IPS DF 6.9 (cell line): Measurements from ENCODE around the gene RAET1G.
A peak's percentile ranks its signal among the peaks of the same experiment; 100 is the strongest.
"Not testable (repeated sequence)": the region's sequence is repeated elsewhere in the genome, so short reads cannot be mapped to it uniquely, and the experiment has no call there.

Experiments
- DNase-seq: peaks from one replicate; pipeline ENCODE4 v3.0.0-alpha.2; 2013; ENCODE audit warnings: low read depth, low spot score
- H3K27ac ChIP-seq: one replicate; pipeline ENCODE4 v1.5.1; 2013; ENCODE audit warnings: low read length, control low read depth
- H3K27me3 ChIP-seq: 2 replicates; pipeline ENCODE4 v1.6.1; 2013; ENCODE audit warnings: mild to moderate bottlenecking, low read length; ENCODE audit not compliant: control insufficient read depth, insufficient read depth
- H3K36me3 ChIP-seq: 2 replicates; pipeline ENCODE4 v1.6.1; 2013; ENCODE audit warnings: low read length; ENCODE audit not compliant: control insufficient read depth, insufficient read depth
- H3K4me1 ChIP-seq: 2 replicates; pipeline ENCODE4 v1.6.1; 2013; ENCODE audit warnings: low read length; ENCODE audit not compliant: control insufficient read depth, insufficient read depth
- H3K4me3 ChIP-seq: 2 replicates; pipeline ENCODE4 v1.5.1; 2013; ENCODE audit warnings: mild to moderate bottlenecking, low read length
- H3K9me3 ChIP-seq: 2 replicates; pipeline ENCODE4 v1.6.1; 2013; ENCODE audit warnings: low read length, inconsistent platforms; ENCODE audit not compliant: control insufficient read depth, insufficient read depth
- WGBS: extraction: QIAGEN DNeasy Blood & Tissue Kit; methylation state at CpG from one replicate; pipeline ENCODE4 v1.1.7; 2013; ENCODE audit warnings: mixed read lengths, missing lambda C conversion rate; ENCODE audit not compliant: insufficient read length, insufficient coverage; 5-methylcytosine and 5-hydroxymethylcytosine counted together

The RAET1G gene

GRCh38 chr6:149934249-149935156 is 11.6 kb upstream of the RAET1G start:
- WGBS = no CpG with 5 or more reads among the region's 11 CpGs
- DNase-seq = no peak
- H3K27me3 ChIP-seq = peaks cover 39% of the 10 kb centered on the region

DNA sequence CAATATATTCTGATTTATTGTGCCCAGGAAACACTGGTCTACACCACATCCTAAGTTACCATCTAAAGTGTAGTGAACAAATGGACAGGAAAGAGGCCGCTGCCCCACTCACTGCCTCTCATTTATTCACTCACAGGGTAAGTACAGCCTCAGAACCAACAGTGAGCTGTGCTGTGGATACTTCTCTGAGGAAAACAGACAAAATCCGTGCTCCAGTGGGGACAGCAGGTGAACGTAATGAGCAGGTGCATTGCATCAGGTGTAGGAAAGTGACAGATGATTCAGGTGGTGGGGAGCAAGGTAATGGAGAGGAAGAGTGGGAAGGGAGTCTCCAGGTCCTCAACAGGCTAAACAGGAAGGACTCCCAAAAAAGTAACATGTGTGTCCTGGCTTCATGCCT is 10.5 kb upstream of the RAET1G start:
- no peak overlapping the region for H3K4me3 ChIP-seq
- no peaks in the 10 kb centered on the region for H3K36me3 ChIP-seq
- DNase-seq = no peak
- H3K9me3 ChIP-seq = no peaks in the 10 kb centered on the region
- peaks cover 29% of the 10 kb centered on the region for H3K27me3 ChIP-seq
- H3K27ac ChIP-seq = no peak overlapping the region
- WGBS = no CpG with 5 or more reads among the region's 3 CpGs
- no peaks in the 10 kb centered on the region for H3K4me1 ChIP-seq

More at GRCh38 chr6:149934249-149935156, 11.6 kb upstream of the RAET1G start:
- H3K4me3 ChIP-seq = no peak overlapping the region
- H3K4me1 ChIP-seq = no peaks in the 10 kb centered on the region
- H3K36me3 ChIP-seq = no peaks in the 10 kb centered on the region
- H3K9me3 ChIP-seq = no peaks in the 10 kb centered on the region
- no peak overlapping the region for H3K27ac ChIP-seq

GRCh38 chr6:149933036-149933435 is 10.1 kb upstream of the RAET1G start:
- Histone ChIP-seq H3K36me3 (no peaks in the 10 kb centered on the region), H3K27me3 (peaks cover 25% of the 10 kb centered on the region), H3K27ac (no peak overlapping the region), H3K4me1 (no peaks in the 10 kb centered on the region), H3K9me3 (no peaks in the 10 kb centered on the region), H3K4me3 (no peak overlapping the region)
- no peak for DNase-seq
- no CpG with 5 or more reads among the region's 5 CpGs for WGBS

DNA sequence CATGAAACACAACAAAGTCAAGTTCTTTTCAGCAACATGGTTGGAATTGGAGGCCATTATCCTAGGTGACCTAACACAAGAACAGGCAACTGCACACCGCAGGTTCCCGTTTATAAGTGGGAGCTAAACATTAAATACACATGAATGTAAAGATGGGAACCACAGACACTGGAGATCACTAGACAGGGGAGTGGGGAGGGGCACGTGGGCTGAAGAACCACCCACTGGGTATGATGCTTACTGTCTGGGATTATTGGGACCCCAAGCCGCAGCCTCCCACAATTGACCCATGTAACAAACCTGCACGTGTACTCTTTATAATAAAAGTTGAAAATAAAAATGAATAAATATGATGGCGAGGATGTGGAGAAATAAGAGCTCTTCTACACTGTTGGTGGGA is 8.6 kb upstream of the RAET1G start:
- WGBS = no CpG with 5 or more reads among the region's 6 CpGs
- Histone ChIP-seq H3K27ac (no peak overlapping the region), H3K4me1 (no peaks in the 10 kb centered on the region), H3K9me3 (no peaks in the 10 kb centered on the region), H3K36me3 (no peaks in the 10 kb centered on the region), H3K4me3 (no peak overlapping the region), H3K27me3 (peaks cover 16% of the 10 kb centered on the region; the same call in 1 of the 2 replicates)
- DNase-seq = no peak

DNA sequence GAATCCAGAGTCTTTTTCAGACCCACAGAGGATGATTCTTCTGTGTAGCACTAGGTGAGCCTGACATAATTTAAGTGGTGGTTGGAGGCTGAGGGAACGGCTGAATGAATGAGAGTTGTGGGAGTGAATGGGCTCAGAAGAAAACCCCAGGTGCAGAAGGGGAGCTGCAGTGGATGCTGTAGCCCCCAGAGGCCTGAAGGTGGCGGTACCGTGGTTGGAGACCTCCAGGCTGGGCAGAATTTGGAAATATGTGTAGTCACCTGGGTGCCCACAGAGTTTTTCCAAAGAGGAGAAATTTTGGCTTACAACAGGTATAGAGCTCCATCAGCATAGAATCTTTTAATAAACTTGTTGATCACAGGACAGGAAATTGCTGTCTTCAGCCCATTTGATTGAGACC is 6.5 kb upstream of the RAET1G start:
- Histone ChIP-seq H3K27ac (no peak overlapping the region), H3K36me3 (no peaks in the 10 kb centered on the region), H3K27me3 (peaks cover 15% of the 10 kb centered on the region), H3K4me3 (no peak overlapping the region), H3K9me3 (no peaks in the 10 kb centered on the region), H3K4me1 (no peaks in the 10 kb centered on the region)
- no CpG with 5 or more reads among the region's 3 CpGs for WGBS
- DNase-seq = no peak

GRCh38 chr6:149927025-149927424 is 4.1 kb upstream of the RAET1G start:
- no CpG with 5 or more reads among the region's 4 CpGs for WGBS
- not testable (repeated sequence) for H3K27ac ChIP-seq, H3K4me3 ChIP-seq, DNase-seq, H3K4me1 ChIP-seq, H3K9me3 ChIP-seq, H3K36me3 ChIP-seq
- peaks cover 33% of the 10 kb centered on the region for H3K27me3 ChIP-seq

DNA sequence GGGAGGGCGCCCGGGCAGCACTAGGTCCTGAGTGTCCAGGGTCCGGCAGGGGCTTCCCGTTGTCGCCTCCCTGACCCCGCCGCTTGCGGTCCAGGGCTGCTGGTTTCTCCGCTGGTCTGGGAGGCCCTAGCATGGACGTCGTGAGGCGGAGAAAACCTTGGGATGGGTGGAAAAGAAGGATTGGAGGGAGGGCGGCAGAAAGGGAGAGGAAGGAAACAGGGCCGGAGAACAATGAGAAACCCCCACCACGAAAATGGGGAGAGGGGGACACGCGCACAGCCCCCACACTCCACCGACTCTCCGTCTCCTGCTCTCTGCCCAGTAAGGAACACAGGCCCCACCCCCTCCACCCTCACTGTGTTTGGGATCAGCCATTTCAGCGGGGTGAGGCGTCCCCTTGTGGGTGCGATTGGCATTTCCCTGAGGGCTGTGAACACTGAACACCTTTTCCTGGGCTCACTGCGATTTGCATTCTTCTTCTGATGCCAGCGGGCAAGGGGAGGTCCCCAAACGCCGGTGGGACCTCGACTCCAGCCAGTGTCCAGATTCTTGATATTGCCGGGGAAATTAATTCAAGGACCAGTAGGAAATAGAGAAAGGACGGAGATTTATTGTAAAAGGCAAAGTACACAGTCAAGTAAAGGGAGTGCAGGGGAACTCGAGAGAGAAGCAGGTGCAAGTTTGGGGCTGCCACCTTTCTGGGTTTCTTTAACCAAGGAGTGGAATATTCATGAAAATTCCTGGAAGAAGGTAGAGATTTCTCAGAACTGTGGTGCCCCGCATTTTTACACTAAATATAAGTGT is 3.3 kb upstream of the RAET1G start:
- Histone ChIP-seq H3K27me3 (peaks cover 41% of the 10 kb centered on the region), H3K4me1 (no peaks in the 10 kb centered on the region; the same call in 1 of the 2 replicates), H3K9me3 (no peaks in the 10 kb centered on the region), H3K27ac (no peak overlapping the region), H3K36me3 (no peaks in the 10 kb centered on the region), H3K4me3 (peak overlapping the region; percentile 32; the same call in 1 of the 2 replicates)
- peak; percentile 66 for DNase-seq
- WGBS = no CpG with 5 or more reads among the region's 31 CpGs

DNA sequence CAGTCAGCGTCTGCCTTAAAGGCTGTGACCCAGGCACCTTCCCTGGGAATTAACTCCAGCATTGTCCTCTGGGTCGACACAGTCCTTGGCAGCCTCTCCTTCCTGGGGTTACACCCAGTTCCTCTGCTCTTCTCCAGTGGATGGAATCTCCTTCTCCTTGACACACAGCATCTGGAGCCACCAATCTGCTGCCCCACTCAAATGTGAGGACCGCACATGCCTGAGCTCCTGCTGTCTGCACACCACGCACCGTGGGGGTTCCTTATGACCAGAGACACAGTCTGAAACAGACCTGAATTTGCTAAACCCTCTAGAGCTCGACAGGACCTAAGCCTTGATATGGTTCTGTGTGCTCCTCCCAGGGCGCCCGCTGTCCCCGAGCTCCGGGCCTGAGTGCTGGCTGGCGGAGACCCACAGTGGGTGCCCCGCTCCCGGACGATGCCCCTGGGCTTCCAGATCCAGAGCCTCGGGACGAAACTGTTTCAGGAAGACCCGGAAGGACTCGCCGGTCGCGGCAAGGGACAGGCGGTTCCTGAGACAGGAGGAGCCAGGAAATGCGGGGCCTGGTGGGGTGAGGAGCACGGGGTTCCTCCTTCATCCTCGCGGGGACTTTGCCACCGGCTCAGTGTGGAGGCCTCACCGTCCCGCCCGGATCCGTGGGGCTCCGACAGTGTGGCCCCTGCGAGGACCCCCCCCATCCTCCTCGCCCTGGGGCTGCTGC is 2.5 kb upstream of the RAET1G start:
- peak overlapping the region; percentile 32; the same call in 1 of the 2 replicates for H3K4me3 ChIP-seq
- no peak for DNase-seq

GRCh38 chr6:149924933-149925252 is 2.0 kb upstream of the RAET1G start:
- H3K4me1 ChIP-seq = no peaks in the 10 kb centered on the region; the same call in 1 of the 2 replicates
- no peaks in the 10 kb centered on the region for H3K36me3 ChIP-seq
- H3K9me3 ChIP-seq = no peaks in the 10 kb centered on the region
- no peak for DNase-seq
- no peak overlapping the region for H3K4me3 ChIP-seq
- H3K27ac ChIP-seq = no peak overlapping the region
- H3K27me3 ChIP-seq = peaks cover 45% of the 10 kb centered on the region
- WGBS = no CpG with 5 or more reads among the region's 4 CpGs

More for the DNA sequence above, 2.5 kb upstream of the RAET1G start:
- Histone ChIP-seq H3K36me3 (no peaks in the 10 kb centered on the region), H3K27me3 (peaks cover 45% of the 10 kb centered on the region), H3K4me1 (no peaks in the 10 kb centered on the region; the same call in 1 of the 2 replicates), H3K9me3 (no peaks in the 10 kb centered on the region), H3K27ac (no peak overlapping the region)
- whole genome bisulfite sequencing = no CpG with 5 or more reads among the region's 34 CpGs
